AG10803 (cell line): ENCODE data around the gene THOP1.
A peak's percentile ranks its signal among the peaks of the same experiment; 100 is the strongest.

ENCODE experiments used
- DNase-seq: peaks from one replicate; pipeline ENCODE4 v3.0.0; 2010; ENCODE audit warnings: low read depth
- H3K4me3 ChIP-seq: 2 replicates; pipeline ENCODE4 v1.5.1; 2011; ENCODE audit warnings: mild to moderate bottlenecking, low read length, control low read depth
- CTCF ChIP-seq: conservative IDR thresholded peaks from 2 replicates; pipeline ENCODE4 v1.5.1; 2011; ENCODE audit warnings: mild to moderate bottlenecking, low read length, control low read depth, inconsistent platforms

The THOP1 gene

GRCh38 chr19:2775556-2776430, 9.5 kb upstream of the THOP1 start:
- no peak for TF ChIP-seq CTCF
- no peak overlapping the region for H3K4me3 ChIP-seq
- DNase-seq, result peak; percentile 30

- no peak for TF ChIP-seq CTCF
- no peak overlapping the region for H3K4me3 ChIP-seq
- DNase-seq, result no peak
Measured at GRCh38 chr19:2777952-2778683, 7.2 kb upstream of the THOP1 start.

GRCh38 chr19:2779121-2779740, 6.1 kb upstream of the THOP1 start:
- TF ChIP-seq CTCF, result no peak
- no peak for DNase-seq
- H3K4me3 ChIP-seq, result no peak overlapping the region

GRCh38 chr19:2780284-2780683, 5.0 kb upstream of the THOP1 start:
- no peak overlapping the region for H3K4me3 ChIP-seq
- no peak for DNase-seq
- no peak for TF ChIP-seq CTCF

GRCh38 chr19:2782329-2782935, 2.9 kb upstream of the THOP1 start:
- no peak for DNase-seq
- H3K4me3 ChIP-seq, result peak overlapping the region; percentile 97
- no peak for TF ChIP-seq CTCF

GRCh38 chr19:2782936-2783780, 2.1 kb upstream of the THOP1 start, which contains the start of gene SGTA:
Gene SGTA, minus strand, starts transcription at chr19:2783273. Its CDS starts 14,205 bp downstream, at chr19:2769068.
- peak within 1 kb of the TSS; percentile 97 for H3K4me3 ChIP-seq
- TF ChIP-seq CTCF, result peak; percentile 52
- DNase-seq, result peak; percentile 99
